HG03460 (cell line): ENCODE measurements around the gene ZRANB1.

Source experiments
- ATAC-seq: cut with Tn5 transposase; IDR thresholded peaks from one replicate; pipeline ENCODE4 v1.9.1; 2021; ENCODE audit not compliant: unreplicated experiment

ZRANB1 gene

DNA sequence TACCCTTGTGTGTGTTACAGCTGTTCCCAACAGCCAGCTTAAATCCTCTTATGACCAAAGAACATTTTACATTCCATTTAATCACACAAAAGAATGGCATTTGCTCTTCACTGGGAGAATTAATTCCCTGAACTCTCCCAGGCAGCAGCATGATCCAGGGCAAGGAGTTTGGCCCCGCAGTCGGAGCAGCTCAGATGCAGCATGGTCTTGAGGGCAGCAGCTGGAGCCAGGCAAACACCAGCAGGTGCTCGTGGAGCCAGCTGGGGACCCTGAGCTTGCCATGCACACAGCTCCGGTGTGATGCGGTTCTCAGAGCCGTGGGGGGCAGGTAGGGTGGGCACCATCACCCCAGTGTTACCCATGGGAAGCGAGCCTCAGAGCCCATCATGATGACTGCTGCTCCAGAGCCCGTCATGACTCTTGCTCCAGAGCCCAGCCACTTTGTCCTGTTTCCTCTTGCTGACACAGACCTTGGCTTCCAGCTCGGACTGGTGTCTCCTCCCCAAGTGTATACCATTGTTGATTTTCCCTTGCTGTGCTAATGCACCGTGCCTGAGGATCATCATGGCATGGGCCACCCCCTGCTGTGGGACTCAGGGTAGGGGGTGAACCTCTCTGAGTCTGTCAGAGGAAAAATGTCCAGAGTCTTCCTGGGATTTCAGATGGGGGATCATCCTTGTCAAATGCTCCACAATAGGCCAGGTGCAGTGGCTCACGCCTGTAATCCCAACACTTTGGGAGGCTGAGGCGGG lies 75.8 kb downstream of the ZRANB1 start:
- ATAC-seq: no peak

- no peak for ATAC-seq
These were observed 76.7 kb downstream of the ZRANB1 start for GRCh38 chr10:125018576-125019143.

GRCh38 chr10:125020386-125020785 lies 78.5 kb downstream of the ZRANB1 start:
- ATAC-seq: no peak

DNA sequence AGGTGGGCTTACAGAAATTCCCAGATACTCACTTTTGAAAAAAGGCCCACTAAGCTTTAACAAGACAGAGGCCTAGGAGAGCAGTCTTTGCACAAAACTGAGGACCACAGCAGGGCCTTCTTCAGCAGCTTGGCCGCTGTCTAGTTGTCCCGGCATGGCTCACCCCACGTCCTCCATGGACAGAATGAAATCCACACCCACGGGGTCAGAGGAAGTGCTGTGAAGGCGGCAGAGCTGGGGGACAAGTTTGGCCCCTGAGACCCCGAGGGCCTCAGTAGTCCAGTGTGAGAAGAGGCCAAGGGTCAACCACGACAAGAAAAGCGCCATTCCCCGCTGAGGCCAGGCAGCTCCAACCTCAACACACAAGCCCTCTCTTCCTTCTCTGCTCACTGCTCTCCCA lies 78.9 kb downstream of the ZRANB1 start:
- ATAC-seq: no peak

GRCh38 chr10:125021686-125022344 lies 79.9 kb downstream of the ZRANB1 start:
- no peak for ATAC-seq

- no peak for ATAC-seq
These were observed 80.7 kb downstream of the ZRANB1 start for GRCh38 chr10:125022671-125023070.

- ATAC-seq: no peak
These were observed 81.3 kb downstream of the ZRANB1 start for GRCh38 chr10:125023255-125023654.

GRCh38 chr10:125023862-125024496 lies 82.1 kb downstream of the ZRANB1 start:
- no peak for ATAC-seq

GRCh38 chr10:125024497-125025234 lies 82.7 kb downstream of the ZRANB1 start:
- ATAC-seq: no peak

DNA sequence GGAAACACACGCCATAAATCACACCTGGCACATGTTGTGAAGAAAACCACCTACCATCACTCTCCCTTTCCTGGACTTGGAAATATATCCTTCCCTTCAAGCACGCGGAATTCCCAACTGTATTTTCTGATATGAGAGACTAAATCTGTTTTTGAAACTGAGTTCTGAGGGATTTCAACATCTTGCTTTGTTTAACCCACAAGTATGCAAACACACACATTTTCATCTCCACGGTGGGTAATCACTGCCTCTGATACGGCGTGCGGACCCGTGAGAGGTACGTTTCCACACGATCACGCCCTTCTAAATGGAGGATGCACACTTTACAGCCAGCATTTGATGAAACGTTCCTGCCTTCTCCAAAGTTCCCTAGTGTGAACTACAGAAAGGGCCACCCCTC lies 83.4 kb downstream of the ZRANB1 start:
- ATAC-seq: no peak

DNA sequence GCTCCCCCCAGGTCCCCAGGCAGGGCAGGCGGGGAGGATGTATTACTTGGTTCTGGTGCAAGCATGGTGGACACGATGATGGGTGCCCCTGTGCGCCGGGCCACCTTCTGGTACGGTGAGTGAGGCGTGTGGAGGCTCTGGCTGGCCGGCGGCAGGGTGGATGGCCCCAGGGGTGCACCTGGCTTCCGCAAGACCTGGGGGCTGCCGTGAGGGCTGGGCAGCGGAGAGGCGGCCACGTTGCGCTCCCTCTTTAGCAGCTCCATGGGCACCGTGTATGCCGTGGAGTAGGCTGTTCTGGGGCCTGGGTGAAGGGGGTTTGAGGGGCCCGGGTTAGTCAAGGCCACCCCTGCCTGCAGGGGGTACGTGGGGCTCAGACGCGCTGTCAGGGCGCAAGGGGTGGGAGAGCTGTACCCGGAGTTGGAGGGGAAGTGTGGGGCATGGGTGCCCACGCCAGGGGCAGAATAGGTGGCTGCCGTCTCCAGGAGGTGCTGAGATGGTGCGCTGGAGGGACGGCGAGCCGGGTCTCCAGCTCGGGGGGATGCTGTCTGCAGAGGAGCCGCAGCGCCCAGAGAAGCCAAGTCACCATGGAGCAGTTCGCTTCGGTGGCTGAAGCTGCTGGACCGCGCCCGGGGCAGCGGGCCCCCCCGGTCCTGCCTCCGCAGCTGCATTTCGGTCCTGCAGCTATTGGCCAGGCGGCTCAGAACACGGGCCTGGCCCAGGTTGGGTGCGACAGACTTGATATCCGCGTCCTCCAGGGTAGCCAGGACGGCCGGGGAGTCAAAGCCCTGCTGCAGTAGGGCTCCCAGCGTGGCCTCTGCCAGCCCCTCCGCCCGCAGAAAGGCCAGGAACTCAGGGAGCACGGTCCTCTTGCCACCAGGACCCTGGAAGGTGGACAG lies 84.4 kb downstream of the ZRANB1 start:
- ATAC-seq: no peak

- ATAC-seq: no peak
These were observed 85.2 kb downstream of the ZRANB1 start for GRCh38 chr10:125026974-125027735.

- ATAC-seq: no peak
These were observed 86.2 kb downstream of the ZRANB1 start for GRCh38 chr10:125027871-125028869.

DNA sequence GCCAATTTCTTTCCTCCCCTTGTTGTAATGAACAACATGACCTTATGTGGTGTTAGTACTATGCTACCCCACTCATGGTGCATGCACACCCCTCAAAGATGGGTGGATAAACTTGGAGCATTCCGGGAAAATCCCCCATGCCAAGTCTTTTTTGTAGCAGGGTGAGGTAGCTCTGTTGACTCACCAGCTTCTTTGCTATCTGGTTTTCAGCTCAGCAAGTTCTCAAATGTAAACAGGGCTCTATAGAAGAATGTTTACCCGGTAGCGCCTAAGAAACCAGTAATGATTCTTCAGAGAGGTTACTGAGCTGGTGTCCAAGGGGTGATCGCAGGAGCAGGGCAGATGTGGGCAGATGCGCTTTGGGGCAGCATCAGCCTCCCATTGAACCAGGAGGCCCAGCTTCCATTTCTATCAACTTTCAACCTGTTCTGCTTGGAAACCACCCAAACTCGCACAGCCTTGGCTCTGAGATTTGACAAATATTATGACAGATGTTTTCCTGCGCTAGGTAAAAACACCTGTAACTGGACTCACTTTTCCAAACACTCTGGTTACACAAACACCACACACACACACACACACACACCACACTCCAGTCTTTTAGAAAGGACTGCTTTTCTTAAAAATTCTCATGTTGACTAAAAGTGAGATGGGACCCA lies 87.8 kb downstream of the ZRANB1 start:
- ATAC-seq: no peak

- ATAC-seq: no peak
These were observed 88.8 kb downstream of the ZRANB1 start for GRCh38 chr10:125030567-125031197.

DNA sequence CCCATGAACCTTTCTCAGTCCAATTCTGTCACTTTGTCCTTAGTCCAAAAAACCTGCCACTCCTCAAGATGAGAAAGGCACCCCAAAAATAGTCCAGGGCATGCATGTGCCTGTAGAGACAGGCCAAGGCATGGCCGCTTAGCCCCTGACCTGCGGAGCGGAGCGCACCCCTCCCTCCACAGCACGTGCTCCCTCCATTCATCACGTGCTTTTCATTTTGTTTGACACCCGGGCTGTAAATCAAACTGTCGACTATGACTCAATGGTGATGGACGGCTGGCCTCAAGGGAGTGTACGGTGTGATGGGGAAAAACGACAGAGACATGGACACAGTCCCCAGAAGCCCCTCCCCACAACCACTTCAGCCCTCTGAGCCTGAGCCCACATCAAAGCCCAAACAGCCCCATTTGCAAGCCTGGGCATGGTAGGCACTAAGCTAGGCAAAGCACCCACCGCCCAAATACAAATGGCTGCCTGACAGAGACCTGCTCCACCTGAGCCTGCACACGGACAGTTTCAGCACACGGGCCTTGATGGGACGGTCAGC lies 90.6 kb downstream of the ZRANB1 start:
- ATAC-seq: no peak
